ENCODE measurements around the gene SEMA6B.

DNA sequence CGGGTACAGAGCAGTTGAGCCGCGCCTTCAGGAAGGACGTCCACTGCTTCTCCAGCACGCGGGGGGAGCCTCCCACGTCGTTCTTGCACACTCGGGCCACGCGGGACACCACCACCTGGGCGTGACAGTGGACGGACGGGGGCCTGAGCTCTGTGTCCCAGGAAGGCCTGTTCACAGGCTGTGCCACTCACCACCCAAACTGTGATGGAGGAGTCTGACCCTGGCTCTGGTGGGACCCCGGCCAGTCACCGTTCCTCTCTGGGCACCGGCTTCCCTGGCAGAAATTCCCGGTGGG lies 7.0 kb downstream of the SEMA6B start:
- TF ChIP-seq, protein P1, sequence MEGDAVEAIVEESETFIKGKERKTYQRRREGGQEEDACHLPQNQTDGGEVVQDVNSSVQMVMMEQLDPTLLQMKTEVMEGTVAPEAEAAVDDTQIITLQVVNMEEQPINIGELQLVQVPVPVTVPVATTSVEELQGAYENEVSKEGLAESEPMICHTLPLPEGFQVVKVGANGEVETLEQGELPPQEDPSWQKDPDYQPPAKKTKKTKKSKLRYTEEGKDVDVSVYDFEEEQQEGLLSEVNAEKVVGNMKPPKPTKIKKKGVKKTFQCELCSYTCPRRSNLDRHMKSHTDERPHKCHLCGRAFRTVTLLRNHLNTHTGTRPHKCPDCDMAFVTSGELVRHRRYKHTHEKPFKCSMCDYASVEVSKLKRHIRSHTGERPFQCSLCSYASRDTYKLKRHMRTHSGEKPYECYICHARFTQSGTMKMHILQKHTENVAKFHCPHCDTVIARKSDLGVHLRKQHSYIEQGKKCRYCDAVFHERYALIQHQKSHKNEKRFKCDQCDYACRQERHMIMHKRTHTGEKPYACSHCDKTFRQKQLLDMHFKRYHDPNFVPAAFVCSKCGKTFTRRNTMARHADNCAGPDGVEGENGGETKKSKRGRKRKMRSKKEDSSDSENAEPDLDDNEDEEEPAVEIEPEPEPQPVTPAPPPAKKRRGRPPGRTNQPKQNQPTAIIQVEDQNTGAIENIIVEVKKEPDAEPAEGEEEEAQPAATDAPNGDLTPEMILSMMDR (IDR thresholded peaks at IDR 0.05; ENCODE audit: insufficient read depth, low read length, poor library complexity, severe bottlenecking) = no peak
- TF ChIP-seq EZH2phosphoT487 (conservative IDR thresholded peaks at IDR 0.05; ENCODE audit: low read length) = no peak
